GM12891 (cell line): Measurements from ENCODE around the gene ITGB3BP.

ENCODE experiments used
- POLR2A ChIP-seq: IDR thresholded peaks from 2 replicates; pipeline ENCODE4 v1.6.1; 2011; ENCODE audit warnings: low read depth, low read length, control low read depth
- POLR2AphosphoS5 ChIP-seq: IDR thresholded peaks from 2 replicates; pipeline ENCODE4 v1.6.1; 2011; ENCODE audit warnings: low read depth, low read length, control low read depth
- SPI1 ChIP-seq: IDR thresholded peaks from 2 replicates; pipeline ENCODE4 v1.6.1; 2011; ENCODE audit warnings: low read depth, low read length, control low read depth
- TAF1 ChIP-seq: IDR thresholded peaks from 2 replicates; pipeline ENCODE4 v1.6.1; 2011; ENCODE audit warnings: low read depth, low read length, control low read depth

- TF ChIP-seq TAF1 (no peak), POLR2AphosphoS5 (no peak), POLR2A (no peak), SPI1 (no peak)
These were observed 108.2 kb downstream of the ITGB3BP start for GRCh38 chr1:63414691-63415365.
